GM12892 (cell line): ENCODE measurements around the gene DEFB127.

ENCODE experiments used
- POLR2A ChIP-seq: IDR thresholded peaks from 2 replicates; pipeline ENCODE4 v1.6.1; 2011; ENCODE audit warnings: low read depth, low read length, control low read depth
- POLR2AphosphoS5 ChIP-seq: IDR thresholded peaks from 2 replicates; pipeline ENCODE4 v1.6.1; 2011; ENCODE audit warnings: low read depth, low read length, control low read depth
- TAF1 ChIP-seq: IDR thresholded peaks from 2 replicates; pipeline ENCODE4 v1.6.1; 2011; ENCODE audit warnings: low read depth, mild to moderate bottlenecking, control low read depth, low read length, borderline replicate concordance

GRCh38 chr20:187733-188132 is 30.5 kb downstream of the DEFB127 start:
- no peak for TF ChIP-seq TAF1
- no peak for TF ChIP-seq POLR2A
- TF ChIP-seq POLR2AphosphoS5 = no peak
